ENCODE results near the gene STRN. TPM values are rescaled to one million over a fixed set of nuclear protein-coding genes. Genes with fewer than 3 reads are reported as not detected.
A peak's percentile ranks its signal among the peaks of the same experiment; 100 is the strongest.

Gene STRN
- total and polyA plus RNA-seq, 2 of the 13 experiments (the other 11 are each of a cell fraction or from before 2014, with no cell fraction given), result 10.4 to 19.3 TPM

- TF ChIP-seq ZNF609 (CRISPR knock-in tag; IDR thresholded peaks at IDR 0.05; ENCODE audit: borderline replicate concordance), result peak; percentile 49; the same call in 1 of the 2 replicates
- TF ChIP-seq SRSF4 (IDR thresholded peaks at IDR 0.05; ENCODE audit: low read depth, low read length, poor library complexity, severe bottlenecking), result no peak
- peak; percentile 69 for TF ChIP-seq PBX2 (CRISPR knock-in tag; IDR thresholded peaks at IDR 0.05)
- peak; percentile 33; the same call in 1 of the 2 replicates for TF ChIP-seq ELF3 (CRISPR knock-in tag; IDR thresholded peaks at IDR 0.05)
- no peak for TF ChIP-seq ATF5 (CRISPR knock-in tag; IDR thresholded peaks at IDR 0.05; ENCODE audit: low read depth)
- TF ChIP-seq DRAP1 (CRISPR knock-in tag; IDR thresholded peaks at IDR 0.05), result 0 out of 2 replicates have a peak, but pooled peaks have one; percentile 30
- no peak for TF ChIP-seq TRAFD1 (CRISPR knock-in tag; IDR thresholded peaks at IDR 0.05; ENCODE audit: borderline replicate concordance)
- no peak for TF ChIP-seq ZFP36L2 (CRISPR knock-in tag; IDR thresholded peaks at IDR 0.05)
- TF ChIP-seq RERE (CRISPR knock-in tag; IDR thresholded peaks at IDR 0.05; ENCODE audit: low read depth), result no peak
- no peak for TF ChIP-seq ZNF569 (CRISPR knock-in tag; IDR thresholded peaks at IDR 0.05; ENCODE audit: borderline replicate concordance)
- TF ChIP-seq PTBP1 (IDR thresholded peaks at IDR 0.05; ENCODE audit: low read depth, low read length, poor library complexity, severe bottlenecking), result no peak
These were observed 107.6 kb downstream of the STRN start (continued) for GRCh38 chr2:36858551-36859365.
